GM19035 (cell line): Measurements from ENCODE around the gene PTPRD.
"Not testable (repeated sequence)": the region's sequence is repeated elsewhere in the genome, so short reads cannot be mapped to it uniquely, and the experiment has no call there.

Source experiments
- ATAC-seq: cut with Tn5 transposase; IDR thresholded peaks from one replicate; pipeline ENCODE4 v1.9.1; 2021; ENCODE audit not compliant: unreplicated experiment

PTPRD gene

GRCh38 chr9:9099646-9100045 is 1513.2 kb downstream of the PTPRD start:
- ATAC-seq = no peak

GRCh38 chr9:9097254-9097653 is 1515.5 kb downstream of the PTPRD start:
- not testable (repeated sequence) for ATAC-seq

GRCh38 chr9:9091387-9091786 is 1521.4 kb downstream of the PTPRD start:
- ATAC-seq = no peak

GRCh38 chr9:9079473-9079872 is 1533.3 kb downstream of the PTPRD start:
- ATAC-seq = no peak

- no peak for ATAC-seq
Measured at GRCh38 chr9:9078301-9078700, 1534.5 kb downstream of the PTPRD start.

- ATAC-seq = no peak
Measured at GRCh38 chr9:9061627-9062026, 1551.2 kb downstream of the PTPRD start.

GRCh38 chr9:9054354-9054992 is 1558.3 kb downstream of the PTPRD start:
- no peak for ATAC-seq

- ATAC-seq = no peak
Measured at GRCh38 chr9:9045572-9045971, 1567.2 kb downstream of the PTPRD start.

- no peak for ATAC-seq
Measured at GRCh38 chr9:9045072-9045471, 1567.7 kb downstream of the PTPRD start.

- ATAC-seq = not testable (repeated sequence)
Measured at GRCh38 chr9:9043788-9044187, 1569.0 kb downstream of the PTPRD start.

GRCh38 chr9:9041756-9042155 is 1571.0 kb downstream of the PTPRD start:
- no peak for ATAC-seq

GRCh38 chr9:9033022-9033421 is 1579.8 kb downstream of the PTPRD start:
- no peak for ATAC-seq

GRCh38 chr9:9016597-9016996 is 1596.2 kb downstream of the PTPRD start:
- ATAC-seq = no peak

GRCh38 chr9:9004810-9005209 is 1608.0 kb downstream of the PTPRD start:
- ATAC-seq = no peak

GRCh38 chr9:9002826-9003583 is 1609.8 kb downstream of the PTPRD start:
- no peak for ATAC-seq

GRCh38 chr9:8980496-8981013 is 1632.2 kb downstream of the PTPRD start:
- no peak for ATAC-seq

- ATAC-seq = no peak
Measured at GRCh38 chr9:8978334-8978733, 1634.5 kb downstream of the PTPRD start.

- ATAC-seq = not testable (repeated sequence)
Measured at GRCh38 chr9:8968350-8968749, 1644.5 kb downstream of the PTPRD start.

- ATAC-seq = no peak
Measured at GRCh38 chr9:8963885-8964284, 1648.9 kb downstream of the PTPRD start.

- no peak for ATAC-seq
Measured at GRCh38 chr9:8962084-8962483, 1650.7 kb downstream of the PTPRD start.

- no peak for ATAC-seq
Measured at GRCh38 chr9:8961186-8961851, 1651.5 kb downstream of the PTPRD start.

GRCh38 chr9:8960254-8960653 is 1652.5 kb downstream of the PTPRD start:
- ATAC-seq = no peak
